ENCODE measurements around the gene SLFN14.

Gene SLFN14

DNA sequence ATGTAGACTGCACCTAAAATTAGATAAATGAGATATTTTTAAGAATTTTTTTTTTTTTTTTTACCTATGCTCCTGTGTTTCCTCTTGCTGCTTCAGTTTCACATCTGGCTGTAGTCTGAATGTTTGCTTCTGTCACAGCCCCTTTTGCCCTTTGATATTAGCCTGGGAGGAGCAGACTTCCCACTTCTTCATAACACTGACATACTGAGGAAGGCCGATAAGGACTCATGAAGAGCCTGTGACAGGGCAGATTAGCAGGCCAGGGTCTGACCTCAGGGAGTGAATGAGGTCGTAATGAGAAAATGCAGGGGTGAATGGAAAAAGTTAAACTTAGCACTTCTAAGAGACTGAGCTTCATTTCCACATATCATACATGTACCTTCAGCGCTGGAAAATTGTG lies at the start of gene SLFN14:
Gene SLFN14 (minus strand): TSS at position 117 of the 400 bp plus-strand sequence. CDS start 2,757 bp downstream, outside the sequence.
- Mint-ChIP-seq H3K4me3 (no peak within 1 kb of the TSS), H3K4me1 (ENCODE audit: low read depth) (peaks cover 3% of the 10 kb centered on the region), H3K36me3 (no peaks in the 10 kb centered on the region), H3K9me3 (ENCODE audit: low read depth) (no peaks in the 10 kb centered on the region), H3K27ac (no peak within 1 kb of the TSS), H3K27me3 (peaks cover 4% of the 10 kb centered on the region)

DNA sequence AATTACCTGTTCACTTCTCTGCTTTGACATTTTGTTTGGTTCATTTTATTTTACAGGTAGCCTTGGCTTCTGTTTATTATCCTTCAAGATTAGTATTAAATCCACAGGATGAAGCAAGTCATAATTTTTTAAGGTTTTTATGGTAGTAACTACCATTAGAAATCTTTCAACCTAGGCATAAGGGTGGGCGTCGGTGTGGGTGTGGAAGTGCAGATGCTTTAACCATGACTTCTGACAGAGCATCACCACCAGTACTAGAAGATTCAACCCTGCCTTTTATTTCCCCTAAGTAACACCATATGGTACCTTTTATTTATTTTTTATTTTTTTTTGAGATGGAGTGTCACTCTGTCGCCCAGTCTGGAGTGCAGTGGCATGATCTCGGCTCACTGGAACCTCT lies 49.2 kb upstream of the SLFN14 start:
- no peaks in the 10 kb centered on the region for H3K9me3 Mint-ChIP-seq (ENCODE audit: low read depth)
- peaks cover 10% of the 10 kb centered on the region for H3K36me3 Mint-ChIP-seq
- no peak overlapping the region for H3K27ac Mint-ChIP-seq
- no peak overlapping the region for H3K4me3 Mint-ChIP-seq
- no peaks in the 10 kb centered on the region for H3K27me3 Mint-ChIP-seq
- peaks cover 4% of the 10 kb centered on the region for H3K4me1 Mint-ChIP-seq (ENCODE audit: low read depth)

- no peak overlapping the region for H3K4me3 Mint-ChIP-seq
- H3K27ac Mint-ChIP-seq, result no peak overlapping the region
- H3K36me3 Mint-ChIP-seq, result peaks cover 12% of the 10 kb centered on the region
- no peaks in the 10 kb centered on the region for H3K27me3 Mint-ChIP-seq
- H3K4me1 Mint-ChIP-seq (ENCODE audit: low read depth), result peaks cover 5% of the 10 kb centered on the region
- H3K9me3 Mint-ChIP-seq (ENCODE audit: low read depth), result no peaks in the 10 kb centered on the region
Observed at GRCh38 chr17:35607239-35607847, 46.7 kb upstream of the SLFN14 start.

GRCh38 chr17:35605678-35606077 lies 45.1 kb upstream of the SLFN14 start:
- H3K27me3 Mint-ChIP-seq, result no peaks in the 10 kb centered on the region
- peaks cover 12% of the 10 kb centered on the region for H3K36me3 Mint-ChIP-seq
- H3K27ac Mint-ChIP-seq, result no peak overlapping the region
- H3K4me1 Mint-ChIP-seq (ENCODE audit: low read depth), result peaks cover 5% of the 10 kb centered on the region
- H3K4me3 Mint-ChIP-seq, result no peak overlapping the region
- no peaks in the 10 kb centered on the region for H3K9me3 Mint-ChIP-seq (ENCODE audit: low read depth)

GRCh38 chr17:35603674-35604073 lies 43.1 kb upstream of the SLFN14 start:
- Mint-ChIP-seq H3K27ac (no peak overlapping the region), H3K9me3 (ENCODE audit: low read depth) (no peaks in the 10 kb centered on the region), H3K4me1 (ENCODE audit: low read depth) (peaks cover 5% of the 10 kb centered on the region), H3K27me3 (no peaks in the 10 kb centered on the region), H3K36me3 (peaks cover 9% of the 10 kb centered on the region), H3K4me3 (no peak overlapping the region)

DNA sequence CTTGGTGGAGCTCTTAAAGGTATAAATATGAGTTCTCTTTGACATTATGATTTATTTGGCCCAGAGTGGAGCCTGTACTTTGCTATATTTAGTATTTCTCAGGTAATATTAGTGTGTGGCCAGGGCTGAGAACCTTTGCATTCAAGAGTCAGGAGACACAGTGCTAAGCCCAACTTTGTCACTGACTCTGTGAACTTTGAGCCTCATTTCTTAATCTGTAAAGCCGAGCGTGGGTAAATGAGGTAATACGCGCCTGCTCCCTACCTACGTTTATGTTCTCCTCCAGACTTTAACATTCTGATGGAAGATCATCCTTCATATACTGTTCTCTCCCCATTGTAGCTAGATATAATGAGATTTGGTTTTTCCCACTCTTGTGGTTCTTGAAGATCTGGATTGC lies 37.0 kb upstream of the SLFN14 start:
- Mint-ChIP-seq H3K4me1 (ENCODE audit: low read depth) (peaks cover 11% of the 10 kb centered on the region), H3K27me3 (no peaks in the 10 kb centered on the region), H3K9me3 (ENCODE audit: low read depth) (no peaks in the 10 kb centered on the region), H3K36me3 (peaks cover 18% of the 10 kb centered on the region), H3K27ac (no peak overlapping the region), H3K4me3 (no peak overlapping the region)

DNA sequence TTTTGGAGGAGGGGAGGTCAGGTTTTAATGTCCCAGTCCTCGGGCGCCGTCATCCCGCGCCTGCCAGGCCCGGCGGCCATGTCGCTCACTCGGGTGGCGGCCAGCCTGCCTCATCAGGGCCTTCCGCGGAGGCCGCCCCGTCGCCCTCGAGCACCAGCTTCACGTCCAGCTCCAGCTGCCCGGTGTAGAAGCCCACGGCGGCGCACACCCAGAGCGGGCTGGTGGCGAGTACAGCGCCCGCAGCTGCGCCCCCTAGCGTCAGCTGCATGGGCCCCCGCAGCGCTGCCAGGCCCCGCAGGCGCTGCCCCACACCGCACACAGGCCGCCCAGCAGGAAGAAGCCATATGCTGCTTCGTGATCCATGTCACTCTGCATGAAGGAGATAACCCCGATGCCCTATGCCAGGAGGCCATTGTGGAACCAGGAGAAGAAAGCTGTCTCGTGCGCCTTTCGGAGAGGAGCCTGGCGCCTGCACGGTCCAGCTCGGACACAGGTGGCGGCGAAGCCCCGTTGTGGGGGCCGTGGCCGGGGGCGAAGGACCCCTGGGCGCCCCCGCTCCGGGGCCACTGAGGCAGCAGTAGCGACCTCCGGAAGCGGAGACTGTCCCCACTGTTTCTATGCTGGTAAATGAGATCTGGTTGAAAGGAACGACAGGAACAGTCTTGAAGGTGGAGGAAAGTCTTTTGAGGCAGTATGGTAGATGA lies 36.1 kb upstream of the SLFN14 start:
- Mint-ChIP-seq H3K4me3 (no peak overlapping the region), H3K36me3 (peaks cover 18% of the 10 kb centered on the region), H3K27ac (no peak overlapping the region), H3K27me3 (no peaks in the 10 kb centered on the region), H3K9me3 (ENCODE audit: low read depth) (no peaks in the 10 kb centered on the region), H3K4me1 (ENCODE audit: low read depth) (peaks cover 12% of the 10 kb centered on the region)

DNA sequence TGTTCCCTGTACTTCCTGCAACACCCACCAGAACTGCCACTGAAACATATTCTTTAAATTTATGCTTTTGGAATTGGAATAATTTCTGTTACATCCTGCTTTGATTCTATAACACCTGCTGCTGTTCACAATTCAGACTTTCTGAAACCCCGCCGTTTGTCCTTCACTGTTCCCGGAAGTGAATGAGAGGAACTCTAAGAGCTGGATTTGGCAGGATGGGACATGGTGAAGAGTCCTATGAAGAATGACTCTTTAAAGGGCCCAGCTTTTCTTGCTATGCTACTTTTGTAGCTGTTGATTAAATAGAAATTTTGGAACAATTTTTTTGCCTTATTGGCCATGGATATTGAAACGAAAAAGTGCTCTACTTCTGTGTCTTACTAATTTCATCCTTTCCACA lies 35.5 kb upstream of the SLFN14 start:
- Mint-ChIP-seq H3K9me3 (ENCODE audit: low read depth) (no peaks in the 10 kb centered on the region), H3K27me3 (no peaks in the 10 kb centered on the region), H3K4me1 (ENCODE audit: low read depth) (peaks cover 12% of the 10 kb centered on the region), H3K27ac (no peak overlapping the region), H3K36me3 (peaks cover 18% of the 10 kb centered on the region), H3K4me3 (no peak overlapping the region)

DNA sequence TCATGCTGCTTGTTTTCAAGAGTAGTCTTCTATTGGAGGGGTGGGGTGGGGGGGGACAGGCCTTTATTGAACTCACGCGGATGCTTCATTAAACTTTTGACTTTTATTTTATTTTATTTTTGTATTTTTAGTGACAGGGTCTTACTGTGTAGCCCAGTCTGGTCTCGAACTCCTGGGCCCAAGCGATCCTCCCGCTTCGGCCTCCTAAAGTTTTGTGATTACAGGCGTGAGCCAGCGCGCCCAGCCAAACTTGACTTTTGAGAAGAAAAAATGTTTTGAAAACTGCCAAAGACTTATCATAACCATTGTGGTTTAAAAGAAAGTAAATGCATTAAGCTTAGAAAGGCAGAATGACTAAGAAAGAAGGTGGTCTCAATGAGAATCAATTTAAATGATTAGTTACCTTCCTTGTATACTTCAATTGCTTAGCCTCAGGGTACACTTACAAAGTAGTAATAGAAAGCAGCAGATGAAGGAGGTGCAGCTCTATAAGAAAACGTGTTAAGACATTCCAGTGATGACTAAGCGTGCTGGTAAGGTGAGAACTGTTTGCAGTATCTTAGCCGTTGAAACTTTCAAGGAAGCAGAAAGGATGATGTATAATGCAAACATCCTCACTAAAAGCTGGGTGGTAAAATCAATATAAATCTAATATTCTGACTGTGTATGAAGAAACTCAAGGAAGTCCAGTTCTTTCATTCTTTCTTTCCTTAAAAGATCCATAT lies 27.7 kb upstream of the SLFN14 start:
- H3K9me3 Mint-ChIP-seq (ENCODE audit: low read depth), result no peaks in the 10 kb centered on the region

DNA sequence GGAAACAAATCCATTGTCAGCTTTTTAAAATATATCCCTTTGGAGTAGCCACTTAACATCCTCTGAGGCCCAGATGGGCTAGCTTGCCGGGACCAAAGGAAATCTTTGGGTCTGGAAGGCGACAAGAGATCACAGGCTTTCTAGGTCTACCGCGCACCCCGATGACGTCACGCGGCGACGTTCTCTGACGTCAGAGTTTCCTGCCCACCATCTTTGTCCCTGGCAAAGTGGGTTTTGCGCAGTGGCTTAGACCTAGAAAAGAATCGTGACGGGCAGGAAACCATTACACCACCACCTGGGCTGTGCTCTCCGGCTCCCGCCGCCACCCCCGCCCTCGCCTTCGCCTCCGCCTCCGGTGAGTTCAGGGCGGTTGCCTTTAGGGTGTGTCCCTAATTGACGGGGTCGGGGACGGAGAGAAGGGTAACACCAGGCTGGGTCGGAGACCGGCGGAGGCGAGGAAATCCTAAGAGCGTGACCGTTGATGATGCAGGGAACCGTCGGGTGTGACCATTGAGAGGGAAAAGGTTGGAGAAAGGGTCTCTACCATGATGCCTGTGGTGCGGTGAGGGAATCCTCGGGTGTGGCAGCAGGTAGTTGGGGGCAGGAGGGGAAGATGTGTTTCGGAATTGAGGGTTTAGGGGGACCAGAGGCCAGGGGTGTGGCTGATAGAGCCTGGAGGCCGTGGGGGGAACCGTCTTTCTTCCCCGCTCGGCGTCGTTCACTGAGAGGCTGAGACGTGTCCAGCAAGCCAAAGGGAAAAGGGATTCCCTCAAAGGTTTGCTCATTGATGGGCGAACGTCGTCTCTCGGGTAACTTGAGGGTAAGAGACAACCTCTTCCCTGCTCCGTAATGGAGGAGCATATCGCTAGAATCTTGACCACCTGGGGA lies 26.7 kb upstream of the SLFN14 start, which contains the start of gene AP2B1:
Gene AP2B1 (plus strand): TSS at position 249 of the 888 bp plus-strand sequence. CDS start 6,709 bp downstream, outside the sequence.
- no peaks in the 10 kb centered on the region for H3K36me3 Mint-ChIP-seq
- no peaks in the 10 kb centered on the region for H3K9me3 Mint-ChIP-seq (ENCODE audit: low read depth)
- peaks cover 42% of the 10 kb centered on the region for H3K4me1 Mint-ChIP-seq (ENCODE audit: low read depth)
- H3K4me3 Mint-ChIP-seq, result peak within 1 kb of the TSS; percentile 96
- H3K27me3 Mint-ChIP-seq, result no peaks in the 10 kb centered on the region
- H3K27ac Mint-ChIP-seq, result peak within 1 kb of the TSS; percentile 95

More for the DNA sequence above, 27.7 kb upstream of the SLFN14 start:
- Mint-ChIP-seq H3K27ac (peak overlapping the region; percentile 95), H3K4me3 (peak overlapping the region; percentile 96), H3K27me3 (no peaks in the 10 kb centered on the region), H3K4me1 (ENCODE audit: low read depth) (peaks cover 43% of the 10 kb centered on the region), H3K36me3 (no peaks in the 10 kb centered on the region)

DNA sequence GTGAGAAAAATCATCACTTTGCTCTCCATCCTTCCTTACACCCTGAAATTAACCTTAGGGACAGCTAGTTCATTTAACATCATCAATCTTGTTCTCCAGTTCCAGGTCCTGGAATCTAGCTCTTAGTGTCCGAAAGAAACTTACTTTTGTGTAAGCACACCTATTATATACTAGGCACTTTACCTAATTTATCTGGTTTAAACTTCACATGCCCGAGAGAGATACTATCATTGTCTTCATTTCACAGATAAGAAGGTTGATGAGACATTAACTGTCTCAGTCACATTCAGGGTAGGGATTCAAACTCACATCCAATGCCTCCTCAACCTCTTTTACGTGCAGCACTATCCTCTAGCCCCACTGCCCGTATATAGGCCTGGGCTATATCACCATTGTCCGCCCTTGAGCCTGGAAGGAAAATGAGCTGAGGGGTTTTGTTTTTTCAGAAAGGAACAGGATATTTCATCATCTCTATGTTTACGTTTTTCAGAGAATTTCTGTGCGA lies 26.0 kb upstream of the SLFN14 start:
- Mint-ChIP-seq H3K27me3 (no peaks in the 10 kb centered on the region), H3K4me3 (peak overlapping the region; percentile 96), H3K27ac (peak overlapping the region; percentile 95), H3K9me3 (ENCODE audit: low read depth) (no peaks in the 10 kb centered on the region), H3K36me3 (no peaks in the 10 kb centered on the region), H3K4me1 (ENCODE audit: low read depth) (peaks cover 40% of the 10 kb centered on the region)

DNA sequence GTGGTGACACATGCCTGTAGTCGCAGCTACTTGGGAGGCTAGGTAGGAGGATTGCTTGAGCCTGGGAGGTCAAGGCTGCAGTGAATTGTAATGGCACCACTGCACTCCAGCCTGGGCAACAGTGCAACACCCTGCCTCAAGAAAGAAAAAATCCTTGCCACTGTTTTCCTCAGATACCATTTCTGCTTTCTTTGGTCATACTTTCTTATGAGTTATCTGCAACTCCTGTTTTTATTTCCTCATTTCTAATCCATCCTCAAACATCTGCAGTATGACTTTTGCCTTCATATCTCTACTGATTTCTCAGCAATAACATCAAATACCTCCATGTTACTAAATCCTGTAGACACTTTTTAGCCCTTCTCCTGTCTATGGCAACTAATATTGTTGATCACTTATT lies 23.4 kb upstream of the SLFN14 start:
- no peaks in the 10 kb centered on the region for H3K27me3 Mint-ChIP-seq
- no peak overlapping the region for H3K27ac Mint-ChIP-seq
- no peak overlapping the region for H3K4me3 Mint-ChIP-seq
- no peaks in the 10 kb centered on the region for H3K9me3 Mint-ChIP-seq (ENCODE audit: low read depth)
- H3K4me1 Mint-ChIP-seq (ENCODE audit: low read depth), result peaks cover 30% of the 10 kb centered on the region
- no peaks in the 10 kb centered on the region for H3K36me3 Mint-ChIP-seq

- H3K4me3 Mint-ChIP-seq, result peak overlapping the region; percentile 96
- no peaks in the 10 kb centered on the region for H3K9me3 Mint-ChIP-seq (ENCODE audit: low read depth)
- H3K4me1 Mint-ChIP-seq (ENCODE audit: low read depth), result peaks cover 30% of the 10 kb centered on the region
- H3K36me3 Mint-ChIP-seq, result peaks cover 2% of the 10 kb centered on the region
- no peaks in the 10 kb centered on the region for H3K27me3 Mint-ChIP-seq
- peak overlapping the region; percentile 98 for H3K27ac Mint-ChIP-seq
Observed at GRCh38 chr17:35578929-35579432, 18.4 kb upstream of the SLFN14 start.
